IMR-90 (cell line): ENCODE measurements around the gene LRFN2. TPM values are rescaled to one million over a fixed set of nuclear protein-coding genes. Genes with fewer than 3 reads are reported as not detected.

Experiments
- ATAC-seq: fragments of 200-7000 bp; cut with Tn5 transposase; 2 replicates; pipeline ENCODE4 v1.9.1; 2020; ENCODE audit warnings: low read depth, mild to moderate bottlenecking, moderate library complexity
- BruUV-seq: library from RNA; stranded (reverse); fragments of 400-500 nt; replicated peaks from 2 replicates; lab custom pipeline; 2021; lab: Mats Ljungman, UMichigan
- CTCF ChIA-PET: fragments of 300-600 bp; formaldehyde crosslinking; extraction: SDS; loops from one replicate; lab custom pipeline; 2021; ENCODE audit warnings: antibody characterized with exemption; lab: Yijun Ruan, JAX
- POLR2A ChIA-PET: fragments of 300-600 bp; sonication (Branson Sonifier 250); formaldehyde crosslinking; loops from one replicate; lab custom pipeline; 2022; ENCODE audit warnings: antibody characterized with exemption; ENCODE audit not compliant: unreplicated experiment; lab: Charles Lee
- DNase-seq: peaks from one replicate; pipeline ENCODE4 v3.0.0; 2013
- H2AFZ ChIP-seq: replicated peaks from 2 replicates; pipeline ENCODE3; 2013; ENCODE audit warnings: low read length, mild to moderate bottlenecking; ENCODE audit not compliant: poor library complexity
- H2AK5ac ChIP-seq: 2 replicates; pipeline ENCODE4 v1.6.1; 2013; ENCODE audit warnings: low read depth, low read length, inconsistent platforms
- H2AK9ac ChIP-seq: replicated peaks from 2 replicates; pipeline ENCODE3; 2013; ENCODE audit warnings: mild to moderate bottlenecking, low read depth, low read length, moderate library complexity; ENCODE audit not compliant: poor library complexity
- H2BK120ac ChIP-seq: 2 replicates; pipeline ENCODE4 v1.6.1; 2013; ENCODE audit warnings: low read depth, low read length, inconsistent platforms
- H2BK15ac ChIP-seq: 3 replicates; pipeline ENCODE4 v1.6.1; 2013; ENCODE audit warnings: low read depth, low read length, inconsistent platforms
- H2BK20ac ChIP-seq: 2 replicates; pipeline ENCODE4 v1.6.1; 2013; ENCODE audit warnings: low read depth, mild to moderate bottlenecking, inconsistent platforms, low read length, moderate library complexity
- H2BK5ac ChIP-seq: 2 replicates; pipeline ENCODE4 v1.6.1; 2013; ENCODE audit warnings: mild to moderate bottlenecking, low read depth, low read length, inconsistent platforms; ENCODE audit not compliant: poor library complexity, severe bottlenecking
- H3K14ac ChIP-seq: replicated peaks from 2 replicates; pipeline ENCODE4 v1.6.1; 2013; ENCODE audit warnings: low read depth, low read length, inconsistent platforms
- H3K18ac ChIP-seq: 2 replicates; pipeline ENCODE4 v1.6.1; 2013; ENCODE audit warnings: low read depth, low read length, control low read depth
- H3K23ac ChIP-seq: 2 replicates; pipeline ENCODE4 v1.6.1; 2013; ENCODE audit warnings: low read depth, low read length, inconsistent platforms
- H3K27ac ChIP-seq: 2 replicates; pipeline ENCODE4 v1.5.1; 2013; ENCODE audit warnings: mild to moderate bottlenecking, control low read depth, low read length; ENCODE audit not compliant: insufficient read depth
- H3K27me3 ChIP-seq: 2 replicates; pipeline ENCODE4 v1.6.1; 2013; ENCODE audit warnings: low read length; ENCODE audit not compliant: control insufficient read depth, insufficient read depth
- H3K36me3 ChIP-seq: 2 replicates; pipeline ENCODE4 v1.6.1; 2013; ENCODE audit warnings: low read length, mixed read lengths; ENCODE audit not compliant: control insufficient read depth, insufficient read depth
- H3K4ac ChIP-seq: 2 replicates; pipeline ENCODE4 v1.6.1; 2013; ENCODE audit warnings: low read depth, low read length, inconsistent platforms
- H3K4me1 ChIP-seq: 2 replicates; pipeline ENCODE4 v1.6.1; 2013; ENCODE audit warnings: low read length, mixed read lengths; ENCODE audit not compliant: control insufficient read depth, insufficient read depth
- H3K4me2 ChIP-seq: 2 replicates; pipeline ENCODE4 v1.6.1; 2013; ENCODE audit warnings: low read depth, mild to moderate bottlenecking, control low read depth, low read length, moderate library complexity
- H3K4me3 ChIP-seq: 2 replicates; pipeline ENCODE4 v1.5.1; 2013; ENCODE audit warnings: low read depth, mild to moderate bottlenecking, control low read depth, low read length, moderate library complexity; ENCODE audit not compliant: insufficient read depth
- H3K56ac ChIP-seq: 2 replicates; pipeline ENCODE4 v1.6.1; 2013; ENCODE audit warnings: low read length, inconsistent platforms; ENCODE audit not compliant: insufficient read depth; ENCODE audit errors: extremely low read depth
- H3K79me1 ChIP-seq, 2 experiments: 2 replicates each; pipeline ENCODE4 v1.6.1; 2013; ENCODE audit warnings: low read length in 2 of 2, inconsistent platforms in 1 of 2, low read depth in 1 of 2
- H3K9ac ChIP-seq: 2 replicates; pipeline ENCODE4 v1.6.1; 2013; ENCODE audit warnings: low read depth, low read length, control low read depth
- H3K9me1 ChIP-seq: 2 replicates; pipeline ENCODE4 v1.6.1; 2013; ENCODE audit warnings: low read length, inconsistent platforms; ENCODE audit not compliant: insufficient read depth
- H3K9me3 ChIP-seq: 2 replicates; pipeline ENCODE4 v1.6.1; 2013; ENCODE audit warnings: low read length; ENCODE audit not compliant: control insufficient read depth, insufficient read depth
- H4K20me1 ChIP-seq: 2 replicates; pipeline ENCODE4 v1.6.1; 2013; ENCODE audit warnings: low read length, inconsistent platforms; ENCODE audit not compliant: insufficient read depth
- H4K5ac ChIP-seq: 2 replicates; pipeline ENCODE4 v1.6.1; 2013; ENCODE audit warnings: mild to moderate bottlenecking, low read depth, low read length, control low read depth
- H4K8ac ChIP-seq, 2 experiments: 2 replicates each; pipeline ENCODE4 v1.6.1; 2013; ENCODE audit warnings: low read depth in 2 of 2, low read length in 2 of 2, control low read depth in 1 of 2, inconsistent platforms in 1 of 2
- H4K91ac ChIP-seq: 2 replicates; pipeline ENCODE4 v1.6.1; 2013; ENCODE audit warnings: low read depth, low read length, inconsistent platforms; ENCODE audit not compliant: insufficient read depth
- WGBS, 2 experiments: methylation state at CpG; one replicate each; pipeline versions ENCODE4 v1.1.5 to v1.1.7; 2013; ENCODE audit warnings: missing lambda C conversion rate in 2 of 2; ENCODE audit not compliant: insufficient read length in 1 of 2; ENCODE audit errors: extremely low coverage in 2 of 2; 5-methylcytosine and 5-hydroxymethylcytosine counted together
- dilution Hi-C: fragments of 300-500 bp; cut with HindIII; formaldehyde crosslinking; loops from one replicate; pipeline ENCODE4 v1.14.3; 2018; ENCODE audit warnings: low sequenced_read_pairs; ENCODE audit not compliant: unreplicated experiment
- in situ Hi-C: fragments of 300-500 bp; cut with MboI; formaldehyde crosslinking; loops from 3 replicates; pipeline ENCODE4 v1.14.3; 2019; ENCODE audit warnings: low sequenced_read_pairs, inconsistent platforms, mixed read lengths
- intact Hi-C: fragments of 100-400 bp; cut with micrococcal nuclease; formaldehyde crosslinking; loops from 2 replicates; pipeline ENCODE4 v1.10.0; 2022
- polyA plus RNA-seq, 3 experiments: library from polyadenylated mRNA; depleted of rRNA; stranded (reverse); fragments of >200 nt; gene quantifications; 2 replicates each; pipeline ENCODE4 v1.2.3, GENCODE V29; 2012; ENCODE audit warnings: low replicate concordance in 1 of 3
- total RNA-seq: library from RNA; depleted of rRNA; stranded (reverse); fragments of >200 nt; gene quantifications from 2 replicates; pipeline ENCODE4 v1.2.3, GENCODE V29; 2012
- TF ChIP-seq, protein P1 (sequence below): fragments of 150-350 bp; IDR thresholded peaks from 2 replicates; pipeline ENCODE4 v1.6.1; 2017; ENCODE audit warnings: mild to moderate bottlenecking, antibody characterized with exemption, low read length, low read depth

LRFN2 gene
- total and polyA plus RNA-seq, 2 of the 4 experiments (the other 2 are of a cell fraction): not detected

- TF ChIP-seq, protein P1, sequence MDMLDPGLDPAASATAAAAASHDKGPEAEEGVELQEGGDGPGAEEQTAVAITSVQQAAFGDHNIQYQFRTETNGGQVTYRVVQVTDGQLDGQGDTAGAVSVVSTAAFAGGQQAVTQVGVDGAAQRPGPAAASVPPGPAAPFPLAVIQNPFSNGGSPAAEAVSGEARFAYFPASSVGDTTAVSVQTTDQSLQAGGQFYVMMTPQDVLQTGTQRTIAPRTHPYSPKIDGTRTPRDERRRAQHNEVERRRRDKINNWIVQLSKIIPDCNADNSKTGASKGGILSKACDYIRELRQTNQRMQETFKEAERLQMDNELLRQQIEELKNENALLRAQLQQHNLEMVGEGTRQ: no peak
- no peak overlapping the region for H3K56ac ChIP-seq
- no peak overlapping the region for H2BK20ac ChIP-seq
- H2BK5ac ChIP-seq: no peak overlapping the region
- intact Hi-C loops: no loop called here
- ATAC-seq (no peak), DNase-seq (no peak)
- H3K79me1 ChIP-seq: no peaks in the 10 kb centered on the region
- H2AK9ac ChIP-seq: no peak overlapping the region
- no peak overlapping the region for H3K14ac ChIP-seq
- no peaks in the 10 kb centered on the region for H3K9me3 ChIP-seq
- CTCF ChIA-PET: no interaction called here
- H3K4ac ChIP-seq: no peak overlapping the region
- WGBS, 2 experiments: 10% methylated on average over 2 of the region's 6 CpGs; no CpG with 5 or more reads in 1 of the 2 experiments
- H3K36me3 ChIP-seq: no peaks in the 10 kb centered on the region
- H3K4me3 ChIP-seq: no peak overlapping the region
- H2BK120ac ChIP-seq: no peak overlapping the region
- no peaks in the 10 kb centered on the region for H4K20me1 ChIP-seq
- no TSS peak for BruUV-seq
- H2AFZ ChIP-seq: no peak overlapping the region
- POLR2A ChIA-PET: no interaction called here
- in situ Hi-C loops: no loop called here
- H3K23ac ChIP-seq: no peak overlapping the region
- no peaks in the 10 kb centered on the region for H3K9me1 ChIP-seq
- no peak overlapping the region for H2BK15ac ChIP-seq
- no peak overlapping the region for H2AK5ac ChIP-seq
- no peak overlapping the region for H3K9ac ChIP-seq
- no peak overlapping the region for H4K8ac ChIP-seq
- no peak overlapping the region for H3K4me2 ChIP-seq
- no peak overlapping the region for H3K18ac ChIP-seq
- no peak overlapping the region for H4K5ac ChIP-seq
- H3K27ac ChIP-seq: no peak overlapping the region
- no peaks in the 10 kb centered on the region; the same call in 1 of the 2 replicates for H3K27me3 ChIP-seq
- H3K4me1 ChIP-seq: no peaks in the 10 kb centered on the region
- dilution Hi-C loops: no loop called here
- no peak overlapping the region for H4K91ac ChIP-seq
Measured at GRCh38 chr6:40545954-40546353, 41.2 kb downstream of the LRFN2 start.
